Right cardiac atrium (tissue), 5 donors: ENCODE results near the gene CFAP54. TPM values are rescaled to one million over a fixed set of nuclear protein-coding genes. Genes with fewer than 3 reads are reported as not detected.

ENCODE experiments used
- ATAC-seq, 2 donors: fragments of 200-7000 bp; cut with Tn5 transposase; one replicate each; pipeline versions ENCODE4 v1.8.0 to v1.9.1; 2020; ENCODE audit warnings: moderate library complexity in 2 of 2, mild to moderate bottlenecking in 1 of 2
- DNase-seq, 3 donors: peaks; one replicate each; pipeline ENCODE4 v3.0.0-alpha.2; 2020
- H3K27ac ChIP-seq: one replicate; pipeline ENCODE4 v1.5.1; 2013; ENCODE audit warnings: mild to moderate bottlenecking, low read length, control low read depth, moderate library complexity
- H3K27me3 ChIP-seq: one replicate; pipeline ENCODE4 v1.6.1; 2013; ENCODE audit not compliant: control insufficient read depth, insufficient read depth
- H3K4me1 ChIP-seq: one replicate; pipeline ENCODE4 v1.6.1; 2013; ENCODE audit warnings: low read length; ENCODE audit not compliant: control insufficient read depth, insufficient read depth
- H3K4me3 ChIP-seq: one replicate; pipeline ENCODE4 v1.5.1; 2013; ENCODE audit warnings: low read length, control low read depth
- H3K9me3 ChIP-seq: one replicate; pipeline ENCODE4 v1.6.1; 2013; ENCODE audit warnings: low read length; ENCODE audit not compliant: control insufficient read depth
- WGBS: extraction: QIAGEN DNeasy Blood & Tissue Kit; methylation state at CpG from one replicate; pipeline ENCODE4 v1.1.7; 2013; 5-methylcytosine and 5-hydroxymethylcytosine counted together
- intact Hi-C, 4 donors: fragments of 100-400 bp; cut with DNase I; formaldehyde crosslinking; loops; one replicate each; pipeline versions ENCODE4 v1.11.0 to v1.14.0; 2022 to 2023
- polyA plus RNA-seq: library from polyadenylated mRNA; stranded (reverse); fragments of 200-250 nt; gene quantifications from one replicate; pipeline ENCODE4 v1.2.3, GENCODE V29; 2013
- total RNA-seq, 4 donors: library from RNA; stranded (reverse); fragmentation: NEBNext Ultra II Directional; extraction: Animal tissue kit (Norgen Biotek cat#: 25700); gene quantifications; one replicate each; pipeline ENCODE4 v1.2.1, GENCODE V29; 2021
- donor health status: healthy with polysubstance abuse.
- donor health status: DM: no; HTN: yes; CAD: no.
- donor health status: DM: no; HTN: no; CAD: no.
- donor health status: DM: no; HTN: yes; CAD: no; lungs with severe emphysema.
- donor health status: DM: yes; HTN: yes; CAD: no.

The CFAP54 gene
- total and polyA plus RNA-seq, 5 donors: 0.14 to 0.42 (median 0.28) TPM

GRCh38 chr12:96516472-96517430, 27.4 kb downstream of the CFAP54 start:
- intact Hi-C loops: loop anchor here (2.0 to 10.0 kb wide), 4 partner anchors 302 to 454 kb away; no protein-coding TSS in a partner anchor
- 35% methylated on average over 8 of the region's 8 CpGs for WGBS
- H3K27ac ChIP-seq: no peak overlapping the region
- ATAC-seq: peak; percentile 65 to 81
- H3K4me3 ChIP-seq: no peak overlapping the region
- peak; percentile 74 to 90 (median 76) for DNase-seq
- H3K9me3 ChIP-seq: no peaks in the 10 kb centered on the region
- H3K27me3 ChIP-seq: no peaks in the 10 kb centered on the region
- H3K4me1 ChIP-seq: no peaks in the 10 kb centered on the region

- WGBS: 70% methylated on average over 3 of the region's 3 CpGs
- no peaks in the 10 kb centered on the region for H3K27me3 ChIP-seq
- no peak for ATAC-seq
- intact Hi-C loops: no loop called here
- H3K9me3 ChIP-seq: no peaks in the 10 kb centered on the region
- H3K4me3 ChIP-seq: no peak overlapping the region
- no peaks in the 10 kb centered on the region for H3K4me1 ChIP-seq
- DNase-seq: no peak
- H3K27ac ChIP-seq: no peak overlapping the region
Measured at GRCh38 chr12:96520767-96521166, 31.4 kb downstream of the CFAP54 start.

DNA sequence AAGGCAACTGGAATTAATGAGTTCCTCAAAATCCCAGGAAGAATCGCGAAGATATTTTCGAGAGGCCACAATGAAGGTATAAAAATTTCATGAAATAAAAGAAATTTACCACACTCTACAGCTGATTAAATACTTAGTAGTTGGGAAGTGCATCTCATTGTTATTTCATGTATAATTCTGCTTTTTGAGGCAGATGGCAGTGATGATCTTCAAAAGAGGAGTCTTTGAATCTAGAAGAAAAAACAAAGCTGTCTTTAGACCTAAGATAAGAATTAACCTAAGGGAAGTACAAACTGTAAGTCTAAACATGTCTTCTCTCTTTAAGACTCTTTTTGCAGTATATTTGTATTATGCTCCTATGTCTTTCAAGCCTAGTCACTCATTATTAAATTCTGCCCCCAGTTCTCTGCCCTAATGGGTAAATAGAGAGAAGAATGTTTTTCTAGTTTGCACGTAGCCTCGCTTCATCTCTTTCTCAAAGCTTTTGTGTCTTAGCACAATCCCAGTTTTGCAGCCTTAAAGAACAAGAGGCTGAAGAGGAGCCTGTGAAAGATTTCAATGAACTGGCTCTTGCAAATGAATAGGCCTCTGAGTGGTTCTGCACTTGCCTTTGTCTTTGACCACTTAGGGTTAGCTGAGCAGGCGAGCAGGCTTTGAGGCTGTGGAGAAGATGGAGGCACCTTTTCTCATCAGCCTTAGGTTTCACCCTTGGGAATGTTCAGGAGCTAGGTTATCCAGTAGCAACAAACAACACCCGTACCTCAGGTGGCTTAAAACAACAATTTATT, 32.7 kb downstream of the CFAP54 start:
- DNase-seq: no peak
- no peaks in the 10 kb centered on the region for H3K4me1 ChIP-seq
- H3K4me3 ChIP-seq: no peak overlapping the region
- H3K27ac ChIP-seq: no peak overlapping the region
- WGBS: 95% methylated on average over 7 of the region's 7 CpGs
- H3K9me3 ChIP-seq: no peaks in the 10 kb centered on the region
- intact Hi-C loops: no loop called here
- no peak for ATAC-seq
- H3K27me3 ChIP-seq: no peaks in the 10 kb centered on the region

GRCh38 chr12:96522690-96523089, 33.3 kb downstream of the CFAP54 start:
- intact Hi-C loops: no loop called here
- Histone ChIP-seq H3K27me3 (no peaks in the 10 kb centered on the region), H3K27ac (no peak overlapping the region), H3K4me3 (no peak overlapping the region), H3K4me1 (no peaks in the 10 kb centered on the region), H3K9me3 (no peaks in the 10 kb centered on the region)
- DNase-seq: no peak
- no peak for ATAC-seq
- 78% methylated on average over 3 of the region's 3 CpGs for WGBS

DNA sequence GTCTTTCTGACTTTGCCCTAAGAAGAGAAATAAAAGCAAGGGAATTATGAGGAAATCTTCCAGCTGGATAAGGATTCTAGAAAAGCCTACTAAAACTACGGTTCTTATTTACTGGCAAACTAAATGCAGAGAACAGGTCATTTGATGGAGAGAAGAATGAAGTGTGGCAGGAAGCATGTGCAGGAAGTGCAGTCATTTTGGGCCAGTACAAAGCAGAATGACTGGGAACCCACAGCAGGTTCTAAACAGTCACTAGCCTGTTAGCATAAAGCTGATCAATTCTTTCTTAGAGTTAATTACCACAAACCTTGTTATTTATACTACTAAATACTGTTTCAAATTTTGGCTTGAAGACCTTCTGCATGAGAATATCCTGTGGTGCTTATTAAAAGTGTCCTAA, 36.7 kb downstream of the CFAP54 start:
- Histone ChIP-seq H3K27ac (no peak overlapping the region), H3K4me1 (no peaks in the 10 kb centered on the region), H3K9me3 (no peaks in the 10 kb centered on the region), H3K4me3 (no peak overlapping the region), H3K27me3 (no peaks in the 10 kb centered on the region)
- intact Hi-C loops: no loop called here
- 38% methylated on average over 1 of the region's 1 CpG for WGBS
- no peak for ATAC-seq
- DNase-seq: no peak

- Histone ChIP-seq H3K4me3 (no peak overlapping the region), H3K4me1 (no peaks in the 10 kb centered on the region), H3K9me3 (no peaks in the 10 kb centered on the region), H3K27me3 (no peaks in the 10 kb centered on the region), H3K27ac (no peak overlapping the region)
- DNase-seq (no peak), ATAC-seq (no peak)
- intact Hi-C loops: no loop called here
- 78% methylated on average over 7 of the region's 7 CpGs for WGBS
Measured at GRCh38 chr12:96529912-96530311, 40.5 kb downstream of the CFAP54 start.

DNA sequence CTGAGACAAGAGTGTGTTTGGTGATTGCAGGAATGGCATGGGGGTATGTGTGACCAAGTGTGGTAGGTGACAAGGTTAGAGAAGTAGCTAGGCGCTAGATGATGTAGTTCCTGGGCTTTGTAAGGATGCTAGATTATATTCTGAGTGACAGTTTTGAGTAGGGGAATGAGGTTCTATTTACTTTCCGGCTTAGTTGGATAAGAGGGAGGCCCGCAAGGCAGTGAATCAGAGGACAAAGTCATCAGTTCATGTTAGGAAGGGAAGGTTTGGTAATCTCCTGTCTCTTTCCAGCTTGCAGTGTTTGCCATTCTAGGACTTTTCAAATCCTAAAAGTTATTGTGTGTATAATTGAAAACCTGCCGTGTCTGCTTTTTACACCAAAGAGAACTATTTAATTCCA, 45.0 kb downstream of the CFAP54 start:
- H3K4me3 ChIP-seq: no peak overlapping the region
- no peaks in the 10 kb centered on the region for H3K27me3 ChIP-seq
- no peaks in the 10 kb centered on the region for H3K9me3 ChIP-seq
- H3K27ac ChIP-seq: no peak overlapping the region
- DNase-seq (no peak), ATAC-seq (peak in 1 of 2 donors; percentile 13)
- intact Hi-C loops: no loop called here
- no peaks in the 10 kb centered on the region for H3K4me1 ChIP-seq
- WGBS: 62% methylated on average over 4 of the region's 4 CpGs

DNA sequence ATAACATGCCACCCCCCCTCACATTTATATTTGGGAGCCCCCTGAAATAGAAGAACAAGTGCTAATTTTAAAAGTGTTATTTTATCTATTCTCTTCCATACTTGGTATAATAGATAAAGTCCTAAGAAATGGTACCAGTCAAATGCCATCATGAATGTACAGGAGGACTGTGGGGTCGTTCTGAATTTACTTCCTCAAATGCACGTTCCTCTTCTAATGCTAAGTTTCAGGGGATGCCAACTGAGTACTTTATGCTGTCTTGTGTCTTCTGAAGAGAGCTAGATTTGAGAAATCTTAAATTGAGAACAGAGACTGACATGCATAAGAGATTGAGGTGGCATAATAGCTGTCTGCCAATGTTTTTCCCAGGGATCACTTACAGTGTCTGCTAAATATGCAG, 59.0 kb downstream of the CFAP54 start:
- no peak for ATAC-seq
- Histone ChIP-seq H3K4me3 (no peak overlapping the region), H3K27me3 (no peaks in the 10 kb centered on the region), H3K4me1 (no peaks in the 10 kb centered on the region), H3K9me3 (no peaks in the 10 kb centered on the region), H3K27ac (no peak overlapping the region)
- 49% methylated on average over 2 of the region's 2 CpGs for WGBS
- DNase-seq: no peak
- intact Hi-C loops: no loop called here

- ATAC-seq (no peak), DNase-seq (no peak)
- no peaks in the 10 kb centered on the region for H3K4me1 ChIP-seq
- H3K9me3 ChIP-seq: no peaks in the 10 kb centered on the region
- no peak overlapping the region for H3K27ac ChIP-seq
- WGBS: 74% methylated on average over 2 of the region's 2 CpGs
- intact Hi-C loops: no loop called here
- no peaks in the 10 kb centered on the region for H3K27me3 ChIP-seq
- H3K4me3 ChIP-seq: no peak overlapping the region
Measured at GRCh38 chr12:96549341-96549740, 60.0 kb downstream of the CFAP54 start.

DNA sequence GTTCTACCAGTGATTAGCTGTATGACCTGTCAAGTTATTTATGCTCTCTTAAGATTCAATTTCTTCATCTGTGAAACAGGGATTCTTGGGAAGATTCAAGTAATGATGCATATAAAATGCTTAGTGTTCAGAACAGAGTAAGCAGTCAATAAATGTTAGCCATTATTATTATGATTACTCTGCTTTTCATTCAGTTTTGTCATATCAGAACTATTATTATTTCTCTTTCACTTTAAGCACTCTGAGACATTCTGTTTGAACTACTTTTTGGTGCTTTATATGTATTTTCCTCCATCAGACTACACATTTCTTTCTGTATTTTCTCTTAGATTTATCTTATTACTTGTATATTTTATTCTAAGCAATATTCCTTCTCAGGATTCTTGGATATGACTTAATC, 81.2 kb downstream of the CFAP54 start:
- intact Hi-C loops: loop anchor here in 2 of 4 donors (10.0 kb wide), 1 partner anchor 414 kb away; no protein-coding TSS in a partner anchor
- Histone ChIP-seq H3K9me3 (no peaks in the 10 kb centered on the region), H3K27me3 (no peaks in the 10 kb centered on the region), H3K27ac (no peak overlapping the region), H3K4me1 (no peaks in the 10 kb centered on the region), H3K4me3 (no peak overlapping the region)
- DNase-seq (no peak), ATAC-seq (no peak)
